Measurements from ENCODE around the gene ADAM15. TPM values are rescaled to one million over a fixed set of nuclear protein-coding genes. Genes with fewer than 3 reads are reported as not detected.

The ADAM15 gene
- total RNA-seq, 3 donors from 2014 or later = 97.8 to 155 (median 109) TPM

GRCh38 chr1:155038602-155039307 is 12.4 kb upstream of the ADAM15 start:
- intact Hi-C loops (cut with DNase I; ENCODE audit: low total_unique reads) = no loop called here
- Histone ChIP-seq H3K27ac (peak overlapping the region; percentile 75 to 90), H3K27me3 (no peaks in the 10 kb centered on the region), H3K9me3 (no peaks in the 10 kb centered on the region), H3K4me3 (no peak overlapping the region), H3K36me3 (no peaks in the 10 kb centered on the region), H3K4me1 (peaks cover 0 to 8% of the 10 kb centered on the region in 2 donors)
- TF ChIP-seq POLR2AphosphoS5 (IDR thresholded peaks at IDR 0.05) = no peak
- TF ChIP-seq POLR2A (IDR thresholded peaks at IDR 0.05) = no peak
- no peak for TF ChIP-seq CTCF (IDR thresholded peaks at IDR 0.05)
- DNase-seq (ENCODE audit: low spot score in 2 of 2) = peak in 1 of 2 donors; percentile 82

- no peak for DNase-seq (ENCODE audit: low spot score in 2 of 2)
- peak overlapping the region; percentile 75 to 90 for H3K27ac ChIP-seq
- no peaks in the 10 kb centered on the region for H3K27me3 ChIP-seq
- no peaks in the 10 kb centered on the region for H3K36me3 ChIP-seq
- H3K9me3 ChIP-seq = no peaks in the 10 kb centered on the region
- peaks cover 0 to 8% of the 10 kb centered on the region in 2 donors for H3K4me1 ChIP-seq
- intact Hi-C loops (cut with DNase I; ENCODE audit: low total_unique reads) = no loop called here
- H3K4me3 ChIP-seq = no peak overlapping the region
- no peak for TF ChIP-seq CTCF (IDR thresholded peaks at IDR 0.05)
- no peak for TF ChIP-seq POLR2A (IDR thresholded peaks at IDR 0.05)
- TF ChIP-seq POLR2AphosphoS5 (IDR thresholded peaks at IDR 0.05) = no peak
Measured at GRCh38 chr1:155039308-155039669, 11.8 kb upstream of the ADAM15 start.

GRCh38 chr1:155040358-155041093 is 10.6 kb upstream of the ADAM15 start:
- TF ChIP-seq CTCF (IDR thresholded peaks at IDR 0.05) = no peak
- no peak for TF ChIP-seq POLR2AphosphoS5 (IDR thresholded peaks at IDR 0.05)
- no peak for TF ChIP-seq POLR2A (IDR thresholded peaks at IDR 0.05)
- intact Hi-C loops (cut with DNase I; ENCODE audit: low total_unique reads) = no loop called here
- DNase-seq (ENCODE audit: low spot score in 2 of 2) = no peak
- Histone ChIP-seq H3K4me3 (no peak overlapping the region), H3K36me3 (no peaks in the 10 kb centered on the region), H3K9me3 (no peaks in the 10 kb centered on the region), H3K4me1 (peaks cover 8 to 12% of the 10 kb centered on the region in 2 donors), H3K27me3 (no peaks in the 10 kb centered on the region), H3K27ac (no peak overlapping the region)

- Histone ChIP-seq H3K27me3 (no peaks in the 10 kb centered on the region), H3K36me3 (no peaks in the 10 kb centered on the region), H3K9me3 (no peaks in the 10 kb centered on the region), H3K4me1 (peaks cover 8 to 12% of the 10 kb centered on the region in 2 donors), H3K27ac (no peak overlapping the region), H3K4me3 (no peak overlapping the region)
- DNase-seq (ENCODE audit: low spot score in 2 of 2) = no peak
- TF ChIP-seq CTCF (IDR thresholded peaks at IDR 0.05) (no peak), POLR2AphosphoS5 (IDR thresholded peaks at IDR 0.05) (no peak), POLR2A (IDR thresholded peaks at IDR 0.05) (no peak)
- intact Hi-C loops (cut with DNase I; ENCODE audit: low total_unique reads) = no loop called here
Measured at GRCh38 chr1:155042789-155043188, 8.3 kb upstream of the ADAM15 start.

- H3K27me3 ChIP-seq = no peaks in the 10 kb centered on the region
- H3K27ac ChIP-seq = no peak overlapping the region
- peaks cover 8 to 12% of the 10 kb centered on the region in 2 donors for H3K4me1 ChIP-seq
- H3K4me3 ChIP-seq = no peak overlapping the region
- no peak for DNase-seq (ENCODE audit: low spot score in 2 of 2)
- H3K9me3 ChIP-seq = no peaks in the 10 kb centered on the region
- intact Hi-C loops (cut with DNase I; ENCODE audit: low total_unique reads) = no loop called here
- TF ChIP-seq POLR2A (IDR thresholded peaks at IDR 0.05) (no peak), CTCF (IDR thresholded peaks at IDR 0.05) (no peak), POLR2AphosphoS5 (IDR thresholded peaks at IDR 0.05) (no peak)
- no peaks in the 10 kb centered on the region for H3K36me3 ChIP-seq
Measured at GRCh38 chr1:155043301-155043702, 7.8 kb upstream of the ADAM15 start.

Measured in breast epithelium (tissue), 4 donors.